ENCODE data around the gene SPRYD4. TPM values are rescaled to one million over a fixed set of nuclear protein-coding genes. Genes with fewer than 3 reads are reported as not detected.

The SPRYD4 gene
- total and polyA plus RNA-seq, 10 of the 15 experiments (the other 5 are each of a cell fraction or from before 2014, with no cell fraction given), result 4.1 to 6.0 (median 5.1) TPM

DNA sequence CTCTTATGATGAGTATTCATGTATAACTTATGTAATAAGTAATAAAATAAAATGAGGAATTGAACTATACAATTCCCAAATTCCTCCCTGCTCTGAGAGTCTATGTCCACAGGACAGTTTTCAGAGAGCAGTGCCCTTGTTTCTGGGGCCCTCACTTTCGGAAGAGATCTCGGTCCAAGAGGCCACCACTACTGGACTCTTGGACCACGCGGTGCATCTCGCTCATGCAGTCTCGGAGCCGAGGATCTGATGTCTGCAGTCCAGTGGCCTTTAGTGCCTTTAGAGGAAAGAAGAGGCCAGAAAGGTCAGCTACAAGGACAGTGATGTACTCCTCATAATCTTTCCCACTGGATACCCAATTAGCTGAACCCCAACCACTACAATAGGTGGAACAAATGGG, 11.2 kb downstream of the SPRYD4 start:
- H3K4me3 ChIP-seq, result no peak overlapping the region
- 99% methylated on average over 7 of the region's 7 CpGs for WGBS (ENCODE audit: insufficient coverage, insufficient replicate concordance, low lambda C conversion rate, missing lambda C conversion rate)
- CTCF ChIA-PET, result no interaction called here
- DNase-seq (ENCODE audit: low read depth, low spot score) (no peak), FAIRE-seq (no peak), ATAC-seq (no peak)
- no peak overlapping the region for H3K27ac ChIP-seq (ENCODE audit: control insufficient read depth, insufficient read depth)
- H4K20me1 ChIP-seq (ENCODE audit: control insufficient read depth, insufficient read depth), result peaks cover 3% of the 10 kb centered on the region; the same call in 1 of the 2 replicates
- intact Hi-C loops (cut with micrococcal nuclease; ENCODE audit: unreplicated experiment) (no loop called here), in situ Hi-C loops (cut with MboI) (no loop called here)
- RAD21 ChIA-PET (ENCODE audit: unreplicated experiment), result interaction anchor here (0.6 kb wide), 1 partner anchor 94 kb away, joined by 3 read pairs; no protein-coding TSS in a partner anchor
- POLR2A ChIA-PET, result interaction anchor here (0.7 kb wide), 1 partner anchor 12 kb away, joined by 3 read pairs; no protein-coding TSS in a partner anchor
- H3K9me3 ChIP-seq (replicated peaks; ENCODE audit: control insufficient read depth, insufficient read depth, low read length), result no peaks in the 10 kb centered on the region
- TF ChIP-seq RBBP5 (conservative IDR thresholded peaks at IDR 0.05) (no peak), CBX3 (IDR thresholded peaks at IDR 0.05; ENCODE audit: borderline replicate concordance, low read depth) (no peak), GATAD2B (conservative IDR thresholded peaks at IDR 0.05; ENCODE audit: low read depth) (no peak), SMC3 (IDR thresholded peaks at IDR 0.05; ENCODE audit: borderline replicate concordance, low read length) (no peak)
- TF ChIP-seq, protein P1, sequence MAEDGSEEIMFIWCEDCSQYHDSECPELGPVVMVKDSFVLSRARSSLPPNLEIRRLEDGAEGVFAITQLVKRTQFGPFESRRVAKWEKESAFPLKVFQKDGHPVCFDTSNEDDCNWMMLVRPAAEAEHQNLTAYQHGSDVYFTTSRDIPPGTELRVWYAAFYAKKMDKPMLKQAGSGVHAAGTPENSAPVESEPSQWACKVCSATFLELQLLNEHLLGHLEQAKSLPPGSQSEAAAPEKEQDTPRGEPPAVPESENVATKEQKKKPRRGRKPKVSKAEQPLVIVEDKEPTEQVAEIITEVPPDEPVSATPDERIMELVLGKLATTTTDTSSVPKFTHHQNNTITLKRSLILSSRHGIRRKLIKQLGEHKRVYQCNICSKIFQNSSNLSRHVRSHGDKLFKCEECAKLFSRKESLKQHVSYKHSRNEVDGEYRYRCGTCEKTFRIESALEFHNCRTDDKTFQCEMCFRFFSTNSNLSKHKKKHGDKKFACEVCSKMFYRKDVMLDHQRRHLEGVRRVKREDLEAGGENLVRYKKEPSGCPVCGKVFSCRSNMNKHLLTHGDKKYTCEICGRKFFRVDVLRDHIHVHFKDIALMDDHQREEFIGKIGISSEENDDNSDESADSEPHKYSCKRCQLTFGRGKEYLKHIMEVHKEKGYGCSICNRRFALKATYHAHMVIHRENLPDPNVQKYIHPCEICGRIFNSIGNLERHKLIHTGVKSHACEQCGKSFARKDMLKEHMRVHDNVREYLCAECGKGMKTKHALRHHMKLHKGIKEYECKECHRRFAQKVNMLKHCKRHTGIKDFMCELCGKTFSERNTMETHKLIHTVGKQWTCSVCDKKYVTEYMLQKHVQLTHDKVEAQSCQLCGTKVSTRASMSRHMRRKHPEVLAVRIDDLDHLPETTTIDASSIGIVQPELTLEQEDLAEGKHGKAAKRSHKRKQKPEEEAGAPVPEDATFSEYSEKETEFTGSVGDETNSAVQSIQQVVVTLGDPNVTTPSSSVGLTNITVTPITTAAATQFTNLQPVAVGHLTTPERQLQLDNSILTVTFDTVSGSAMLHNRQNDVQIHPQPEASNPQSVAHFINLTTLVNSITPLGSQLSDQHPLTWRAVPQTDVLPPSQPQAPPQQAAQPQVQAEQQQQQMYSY (CRISPR knock-in tag; IDR thresholded peaks at IDR 0.05), result no peak
- H2AFZ ChIP-seq (ENCODE audit: control insufficient read depth, low read depth, low read length), result no peak overlapping the region
- no peaks in the 10 kb centered on the region for H3K79me2 ChIP-seq (ENCODE audit: control insufficient read depth, insufficient read depth, low read length)
- peaks cover 14% of the 10 kb centered on the region for H3K4me1 ChIP-seq (ENCODE audit: control insufficient read depth, insufficient read depth, low read length)
- BruUV-seq (replicated peaks), result no TSS peak
- no peaks in the 10 kb centered on the region; a peak in 1 of 4 replicates for H3K36me3 ChIP-seq (ENCODE audit: control insufficient read depth in 2 of 2, insufficient read depth in 2 of 2, low read length in 1 of 2)
- no peak overlapping the region for H3K9ac ChIP-seq (ENCODE audit: control insufficient read depth, insufficient read depth, low read length)
- no peaks in the 10 kb centered on the region for H3K27me3 ChIP-seq (replicated peaks in 1 of 2; ENCODE audit: control insufficient read depth in 2 of 2, insufficient read depth in 2 of 2, low read length in 1 of 2)
- no peak overlapping the region for H3K4me2 ChIP-seq (ENCODE audit: control insufficient read depth, insufficient read depth)
- SMC1A ChIA-PET (ENCODE audit: uncharacterized antibody, unreplicated experiment), result interaction anchor here (0.9 to 3.1 kb wide), 2 partner anchors 9 to 19 kb away, joined by 3 to 9 read pairs; no protein-coding TSS in a partner anchor
